HG03520 (cell line): Measurements from ENCODE around the gene UQCRQ.
A peak's percentile ranks its signal among the peaks of the same experiment; 100 is the strongest.
"Not testable (repeated sequence)": the region's sequence is repeated elsewhere in the genome, so short reads cannot be mapped to it uniquely, and the experiment has no call there.

ENCODE experiments used
- ATAC-seq: cut with Tn5 transposase; IDR thresholded peaks from one replicate; pipeline ENCODE4 v1.9.1; 2021; ENCODE audit warnings: mild to moderate bottlenecking, moderate library complexity; ENCODE audit not compliant: unreplicated experiment

UQCRQ gene

DNA sequence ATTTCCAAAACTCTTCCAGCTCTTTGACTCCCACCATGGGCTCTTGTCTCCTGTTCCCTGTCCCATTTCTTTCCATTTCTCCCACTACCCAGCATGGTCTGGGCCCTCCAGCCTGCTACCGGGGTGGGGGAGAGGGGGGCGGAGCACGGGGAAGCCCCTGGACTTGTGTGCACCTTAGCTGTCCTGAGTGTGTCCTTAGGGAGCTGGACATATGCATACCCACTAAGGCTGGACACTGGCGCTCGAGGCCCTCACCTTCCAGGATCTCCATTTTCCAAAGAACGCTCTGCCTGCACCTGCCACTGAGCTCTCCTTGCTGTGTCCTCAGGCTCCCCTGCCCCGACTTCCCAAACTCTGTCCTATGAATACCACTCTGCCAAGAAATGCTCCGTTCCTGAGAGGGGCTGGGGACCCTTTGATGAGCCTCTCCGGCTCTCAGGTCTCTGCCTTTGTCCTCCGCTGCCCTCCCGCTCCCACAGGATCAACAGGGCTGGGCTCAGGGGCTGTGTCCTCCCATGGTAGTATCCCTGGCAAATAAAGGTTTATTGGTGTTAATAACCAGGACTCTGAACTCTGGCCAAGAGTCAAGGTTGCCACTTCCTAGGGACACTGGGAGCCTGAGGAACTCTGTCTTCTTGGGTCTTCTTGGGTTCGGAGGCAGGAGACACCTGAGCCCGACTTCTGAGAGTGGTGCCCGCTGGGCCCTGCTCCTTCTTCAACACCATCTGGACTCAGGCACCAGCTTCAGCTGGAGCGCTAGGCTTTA, 35.2 kb upstream of the UQCRQ start:
- ATAC-seq: no peak

DNA sequence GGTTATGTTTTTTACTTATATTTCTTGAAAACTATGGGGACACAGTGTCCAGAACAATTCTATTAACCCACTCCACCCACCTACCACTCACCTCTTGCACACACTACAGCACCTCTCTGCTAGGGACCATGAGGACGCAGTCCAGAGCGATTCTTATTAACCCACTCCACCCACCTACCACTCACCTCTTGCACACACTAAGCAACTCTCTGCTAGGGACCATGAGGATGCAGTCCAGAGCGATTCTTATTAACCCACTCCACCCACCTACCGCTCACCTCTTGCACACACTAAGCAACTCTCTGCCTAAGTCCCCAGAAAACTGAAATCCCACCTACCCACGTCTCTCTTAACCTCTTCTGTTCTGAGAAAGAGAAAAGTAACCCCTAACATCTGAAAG, 33.8 kb upstream of the UQCRQ start:
- no peak for ATAC-seq

DNA sequence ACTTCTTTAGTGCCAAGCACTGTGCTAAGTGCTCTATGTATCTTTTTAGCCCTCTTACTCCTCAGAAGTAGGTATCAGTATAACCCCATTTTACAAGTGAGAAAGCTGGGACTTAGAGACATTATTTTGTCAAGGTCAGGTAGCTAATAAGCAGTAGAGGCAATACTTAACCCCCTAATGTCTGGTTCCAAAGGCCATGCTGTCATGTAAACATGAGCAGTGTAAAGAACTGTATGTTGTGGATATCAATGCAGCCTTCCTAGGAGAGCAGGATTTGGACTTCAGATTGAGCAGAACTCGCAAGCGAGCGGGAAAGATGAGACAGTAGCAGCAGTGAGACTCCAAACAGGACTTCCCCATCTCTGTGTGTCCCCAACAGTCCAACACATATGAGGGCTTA, 32.4 kb upstream of the UQCRQ start:
- no peak for ATAC-seq

DNA sequence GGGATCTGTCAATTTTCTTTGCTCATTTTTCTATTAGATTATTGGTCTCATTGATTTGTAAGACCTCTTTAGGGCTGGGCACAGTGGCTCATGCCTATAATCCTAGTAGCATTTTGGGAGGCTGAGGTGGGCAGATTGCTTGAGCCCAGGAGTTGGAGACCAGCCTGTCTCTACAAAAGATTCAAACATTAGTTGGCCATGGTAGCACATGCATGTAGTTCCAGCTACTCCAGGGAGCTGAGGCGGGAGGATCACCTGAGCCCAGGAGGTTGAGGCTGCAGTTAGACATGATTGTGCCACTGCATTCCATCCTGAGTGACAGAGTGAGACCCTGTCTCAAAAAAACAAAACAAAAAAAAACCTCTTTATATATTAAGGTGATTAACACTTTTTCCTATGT, 29.6 kb upstream of the UQCRQ start:
- ATAC-seq: no peak

DNA sequence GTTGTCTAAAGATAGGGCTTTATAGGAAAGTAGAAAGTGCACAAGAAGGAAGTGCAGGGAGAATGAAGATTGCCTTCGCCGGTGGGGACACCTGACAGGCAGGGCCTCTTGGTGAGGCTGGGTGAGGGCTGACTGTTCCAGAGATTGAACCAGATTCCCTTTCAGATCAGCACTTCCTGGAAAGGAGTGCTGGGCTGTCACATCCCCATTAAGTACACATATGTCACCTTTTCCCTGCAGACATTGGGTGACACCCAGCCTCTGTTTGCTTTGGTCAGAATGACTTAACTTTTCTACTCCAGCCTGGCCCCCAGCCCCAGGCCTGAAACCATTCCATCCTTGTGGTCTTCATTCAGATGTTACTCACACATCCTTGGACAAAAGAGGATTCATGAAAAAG, 28.6 kb upstream of the UQCRQ start:
- no peak for ATAC-seq

DNA sequence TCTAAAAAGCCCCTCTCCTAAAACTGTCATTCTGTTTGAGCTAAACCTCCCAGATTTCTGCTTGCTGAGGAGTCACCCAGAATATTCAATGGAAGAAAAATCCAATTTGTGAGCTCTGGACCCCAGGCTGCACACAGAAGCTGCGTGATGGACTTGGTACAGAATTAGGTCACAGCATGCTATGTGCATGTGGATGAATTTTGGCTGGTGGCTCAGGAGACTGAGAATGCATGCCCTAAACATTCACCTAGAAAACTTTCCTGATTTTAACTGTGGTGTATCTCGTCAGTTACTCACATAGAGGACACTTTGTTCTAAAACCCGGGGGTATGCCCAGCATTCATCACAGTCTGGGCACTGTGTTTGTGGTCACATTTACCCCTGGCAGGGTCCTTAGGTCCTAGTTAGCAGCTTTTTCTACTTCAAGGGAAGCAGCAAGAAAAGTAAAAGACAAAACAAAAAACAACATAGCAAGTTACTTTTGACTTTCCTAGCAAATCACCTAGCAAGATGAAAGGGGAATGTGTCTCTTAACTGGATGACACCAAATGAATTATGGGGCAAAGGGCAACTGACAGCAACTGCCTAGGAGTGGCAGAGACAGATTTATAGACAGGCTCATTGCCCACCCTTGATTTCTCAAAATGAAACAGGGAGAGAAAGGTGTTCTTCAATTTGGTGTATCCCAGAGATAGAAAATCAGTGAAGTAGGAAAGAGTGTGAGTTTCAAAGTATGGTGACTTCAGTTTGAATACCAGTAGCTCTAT, 27.7 kb upstream of the UQCRQ start:
- no peak for ATAC-seq

DNA sequence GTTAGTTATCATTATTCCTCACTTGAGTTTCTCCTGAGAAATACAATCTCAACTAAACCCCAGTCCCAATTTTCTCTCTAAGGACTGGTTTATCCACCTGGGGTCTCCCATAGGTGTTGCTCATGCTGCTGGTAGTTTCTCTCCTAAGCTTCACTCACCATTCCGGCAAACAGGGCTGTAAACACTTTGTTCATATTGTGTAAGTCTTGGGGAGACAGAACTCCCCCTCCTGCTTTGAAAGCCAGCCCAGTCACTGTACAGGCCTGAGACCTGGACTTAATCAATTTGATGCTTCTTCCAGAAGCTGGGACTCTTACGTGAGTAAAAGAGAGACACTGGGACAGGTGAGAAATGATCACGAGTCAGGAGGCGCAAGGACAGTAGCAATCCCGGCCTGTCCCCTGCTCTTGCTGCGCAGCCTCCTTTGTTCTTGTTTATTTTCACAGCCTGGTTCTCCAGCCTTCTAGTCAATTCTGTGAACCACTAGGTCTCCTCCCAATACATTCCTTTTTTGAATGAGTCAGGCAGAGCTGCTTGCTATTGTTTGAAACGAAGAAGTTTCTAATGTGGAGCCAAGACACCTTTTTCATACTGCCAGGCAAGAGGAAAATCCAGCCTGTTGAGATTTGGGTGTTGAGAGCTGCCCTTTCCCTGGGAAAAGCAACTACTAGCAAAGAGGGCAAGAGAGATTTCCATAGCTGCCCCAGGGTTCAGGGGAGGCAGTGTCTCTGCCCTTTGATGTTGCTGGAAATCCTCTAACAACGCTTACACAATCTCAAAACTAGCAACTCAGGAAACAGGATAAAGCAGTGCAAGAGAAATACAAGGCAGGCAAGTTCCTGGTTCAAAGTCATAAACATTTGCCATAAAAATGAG, 26.8 kb upstream of the UQCRQ start:
- no peak for ATAC-seq

DNA sequence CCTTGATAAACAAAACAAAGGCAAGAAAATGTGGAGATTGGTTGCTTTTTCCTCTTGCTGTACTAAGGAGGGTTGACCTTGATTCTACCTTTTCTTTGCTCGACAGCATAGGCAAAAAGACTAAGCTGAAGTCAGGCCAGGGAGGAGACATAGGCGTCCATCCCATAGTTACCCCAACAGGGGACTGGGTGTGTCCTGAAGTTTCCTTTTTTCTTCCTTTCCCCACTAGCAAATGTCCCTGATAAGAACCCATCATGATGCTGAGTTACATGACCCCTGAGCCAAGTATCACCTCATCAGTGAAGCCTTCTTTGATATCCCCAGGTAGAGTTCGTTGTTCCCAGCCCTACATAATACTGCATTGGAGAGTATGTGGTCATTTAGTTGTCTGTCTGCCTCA, 26.1 kb upstream of the UQCRQ start:
- no peak for ATAC-seq

DNA sequence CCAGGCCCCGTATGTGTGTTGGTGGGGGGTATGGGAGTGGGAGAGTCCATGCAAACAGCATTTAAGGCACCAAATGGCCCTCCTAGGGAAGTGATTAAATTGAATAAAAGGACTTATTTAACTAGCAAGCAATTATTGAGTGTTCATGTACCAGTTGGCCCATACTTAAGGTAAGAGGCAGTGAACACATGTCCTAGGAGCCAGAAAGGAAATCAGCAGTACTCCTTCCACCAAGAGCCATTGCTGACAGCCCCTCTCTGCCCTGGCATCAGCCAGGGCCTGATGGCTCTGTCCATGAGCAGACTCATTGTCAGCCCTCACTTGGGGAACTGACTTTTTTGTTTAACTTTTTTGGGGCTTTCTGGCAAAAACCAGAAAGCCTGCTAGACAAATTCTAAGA, 25.5 kb upstream of the UQCRQ start:
- ATAC-seq: no peak

DNA sequence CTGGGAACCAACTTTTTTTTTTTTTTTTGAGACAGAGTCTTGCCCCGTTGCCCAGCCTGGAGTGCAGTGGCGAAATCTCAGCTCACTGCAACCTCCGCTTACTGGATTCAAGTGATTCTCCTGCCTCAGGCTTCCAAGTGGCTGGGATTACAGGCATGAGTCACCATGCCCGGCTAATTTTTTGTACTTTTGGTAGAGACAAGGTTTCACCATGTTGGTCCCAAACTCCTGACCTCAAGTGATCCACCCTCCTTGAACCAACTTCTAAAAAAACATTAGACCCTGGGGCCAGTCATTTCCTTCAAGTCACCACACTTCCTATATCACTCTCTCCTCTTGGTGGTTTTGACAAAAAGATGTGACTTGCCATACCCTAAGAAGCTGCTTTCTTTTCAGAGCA, 25.1 kb upstream of the UQCRQ start:
- no peak for ATAC-seq

DNA sequence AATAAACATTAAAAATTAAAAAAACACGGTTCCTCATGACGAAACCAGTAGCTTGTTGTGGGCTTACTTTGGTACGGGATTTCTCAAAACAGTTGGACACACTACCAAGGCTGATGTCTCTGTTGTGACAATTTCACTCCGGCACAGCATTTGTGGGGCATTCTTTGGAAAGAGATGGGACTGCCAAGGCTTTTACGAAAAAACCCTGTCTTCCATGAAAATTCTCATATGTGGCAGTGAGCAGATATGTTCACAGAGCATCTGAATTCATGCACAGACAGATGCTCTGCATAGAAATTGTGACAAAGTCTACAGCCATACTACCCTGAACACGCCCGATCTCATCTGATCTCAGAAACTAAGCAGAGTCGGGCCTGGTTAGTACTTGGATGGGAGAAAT, 18.2 kb upstream of the UQCRQ start:
- ATAC-seq: no peak

DNA sequence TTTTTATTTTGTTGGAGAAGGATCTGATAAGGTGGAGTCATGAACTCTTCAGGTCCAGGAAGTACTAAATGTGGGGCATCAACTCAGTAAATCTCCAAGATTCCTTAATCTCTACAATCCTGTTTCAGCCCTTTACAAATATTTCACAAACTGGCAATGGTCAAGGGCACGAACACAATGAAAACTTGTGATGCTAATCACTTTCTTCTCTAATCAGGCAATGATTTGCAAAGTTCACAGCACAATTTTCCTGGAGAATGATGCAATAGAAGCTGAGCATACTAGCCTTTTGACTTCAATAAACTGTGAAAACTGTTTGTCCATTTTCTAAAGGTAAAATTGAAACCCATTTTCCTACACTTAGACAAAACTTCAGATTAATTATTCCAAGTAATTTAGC, 17.1 kb upstream of the UQCRQ start:
- ATAC-seq: no peak

DNA sequence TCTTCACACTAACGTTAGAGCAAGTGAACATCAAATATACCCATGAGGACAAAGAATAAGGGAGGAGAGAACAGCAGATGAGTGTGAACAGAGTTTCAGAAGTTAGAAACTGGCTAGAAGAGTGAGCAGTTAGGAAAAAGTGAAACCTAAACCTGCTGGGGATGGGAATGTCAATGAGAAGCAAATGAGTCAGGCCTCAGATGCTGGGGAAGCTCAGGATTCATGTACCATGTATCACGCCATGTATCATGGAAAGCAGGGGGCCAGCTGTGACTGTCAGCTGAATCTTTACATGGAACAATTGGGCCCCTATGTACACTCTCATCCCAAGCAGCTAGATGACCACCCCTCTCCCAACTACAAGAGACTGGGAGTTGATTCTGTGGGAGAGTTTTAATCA, 16.4 kb upstream of the UQCRQ start:
- ATAC-seq: no peak

DNA sequence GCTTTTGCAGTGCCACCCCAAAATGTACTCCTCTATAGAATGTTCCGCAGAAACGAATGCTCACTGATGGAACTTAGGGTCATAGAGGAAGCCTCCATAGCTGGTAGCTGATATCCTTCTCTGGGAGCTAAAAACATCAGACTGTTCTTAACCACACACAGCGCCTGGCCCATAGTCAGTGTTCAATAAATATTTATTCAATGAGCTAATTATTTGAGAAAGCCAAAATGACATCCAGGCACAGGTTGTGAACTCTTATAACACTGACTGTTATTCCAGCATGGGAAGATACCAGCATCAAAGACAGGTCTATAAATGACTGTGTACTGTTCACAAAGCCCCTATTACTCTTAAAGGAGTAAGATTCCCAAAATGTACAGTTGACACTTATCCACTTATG, 13.1 kb upstream of the UQCRQ start:
- ATAC-seq: no peak

DNA sequence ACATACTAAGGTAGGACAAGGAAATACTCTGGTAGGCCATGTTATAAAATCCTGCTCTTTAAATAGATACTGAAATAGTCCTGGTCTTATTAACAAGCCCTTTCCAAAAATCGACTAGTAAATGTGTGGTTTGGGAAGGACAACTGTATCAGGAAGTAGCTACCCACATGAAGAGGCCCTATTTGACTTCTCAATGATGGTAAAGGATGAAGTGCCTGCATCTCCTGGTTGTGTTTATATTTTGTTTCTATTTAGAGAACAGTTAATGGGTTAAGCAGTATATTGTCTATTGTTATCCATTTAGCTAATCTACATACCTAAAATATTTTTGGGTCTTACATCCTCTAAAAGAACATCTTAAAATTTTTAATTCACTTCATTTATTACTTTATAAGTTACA, 12.7 kb upstream of the UQCRQ start:
- no peak for ATAC-seq

DNA sequence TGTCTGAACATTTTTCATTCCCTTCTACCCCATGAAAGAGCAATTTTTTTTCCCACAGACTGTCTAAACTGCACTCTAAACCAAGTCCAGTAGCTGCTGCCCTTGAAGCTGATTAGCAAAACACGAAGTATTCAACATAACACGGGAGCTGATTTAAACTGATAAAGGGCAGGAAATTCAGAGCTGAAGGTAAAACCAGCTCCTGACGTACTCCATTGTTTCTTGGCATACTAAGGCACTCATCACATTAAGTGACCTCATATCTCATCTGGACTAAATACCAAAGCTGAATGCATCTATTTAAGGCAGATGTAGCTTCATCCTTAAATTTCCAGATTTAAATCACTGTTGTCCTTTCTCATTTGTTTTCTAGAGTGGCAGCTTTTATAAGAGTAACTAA, 12.1 kb upstream of the UQCRQ start:
- no peak for ATAC-seq

DNA sequence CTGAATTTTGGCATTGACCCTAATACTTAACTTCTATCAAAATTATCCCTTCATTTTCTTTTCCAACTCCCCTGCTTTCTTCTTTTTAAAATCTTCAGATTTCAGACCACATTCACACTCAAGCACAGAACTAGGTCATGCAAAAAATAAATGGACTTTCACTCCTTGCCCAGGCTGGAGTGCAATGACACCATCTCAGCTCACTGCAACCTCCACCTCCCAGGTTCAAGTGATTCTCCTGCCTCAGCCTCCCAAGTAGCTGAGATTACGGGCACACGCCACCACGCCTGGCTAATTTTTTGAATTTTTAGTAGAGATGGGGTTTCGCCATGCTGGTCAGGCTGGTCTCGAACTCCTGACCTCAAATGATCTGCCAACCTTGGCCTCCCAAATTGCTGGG, 11.4 kb upstream of the UQCRQ start:
- ATAC-seq: not testable (repeated sequence)

DNA sequence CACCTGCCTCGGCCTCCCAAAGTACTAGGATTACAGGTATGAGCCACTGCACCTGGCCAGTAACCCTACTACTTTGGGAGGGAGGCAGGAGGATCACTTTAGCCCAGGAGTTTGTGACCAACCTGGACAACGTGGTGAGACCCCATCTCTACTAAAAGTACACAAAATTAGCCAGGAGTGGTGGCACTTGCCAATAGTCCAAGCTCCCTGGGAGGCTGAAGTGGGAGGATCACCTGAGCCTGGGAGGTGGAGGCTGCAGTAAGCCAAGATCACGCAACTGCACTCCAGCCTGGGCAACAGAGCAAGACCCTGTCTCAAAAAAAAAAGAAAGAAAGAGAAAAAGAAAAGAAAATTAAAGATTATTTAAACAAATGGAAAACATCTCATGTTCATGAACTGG, 10.4 kb upstream of the UQCRQ start:
- no peak for ATAC-seq

DNA sequence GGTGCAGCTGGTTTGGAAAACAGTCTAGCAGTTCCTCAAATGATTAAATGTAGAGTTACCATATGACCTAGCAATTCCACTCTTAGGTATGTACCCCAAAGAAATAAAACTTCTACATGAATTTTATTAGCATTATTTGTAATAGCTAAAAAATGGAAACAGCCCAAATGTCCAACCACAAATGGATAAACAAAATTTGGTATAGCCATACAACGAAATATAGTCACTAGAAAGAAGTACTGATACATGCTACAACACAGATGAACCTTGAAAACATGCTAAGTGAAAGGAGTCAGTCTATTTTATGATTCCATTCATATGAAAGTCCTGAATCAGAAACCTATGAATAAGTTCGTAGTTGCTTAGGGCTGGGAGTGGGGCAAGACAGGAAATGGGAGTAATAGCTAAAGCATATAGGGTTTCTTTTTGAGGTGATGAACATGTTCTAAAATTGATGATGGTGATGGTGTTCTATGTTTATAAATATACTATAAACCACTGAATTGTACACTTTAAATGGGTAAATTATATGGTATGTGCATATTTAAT, 6.5 kb upstream of the UQCRQ start:
- no peak for ATAC-seq

DNA sequence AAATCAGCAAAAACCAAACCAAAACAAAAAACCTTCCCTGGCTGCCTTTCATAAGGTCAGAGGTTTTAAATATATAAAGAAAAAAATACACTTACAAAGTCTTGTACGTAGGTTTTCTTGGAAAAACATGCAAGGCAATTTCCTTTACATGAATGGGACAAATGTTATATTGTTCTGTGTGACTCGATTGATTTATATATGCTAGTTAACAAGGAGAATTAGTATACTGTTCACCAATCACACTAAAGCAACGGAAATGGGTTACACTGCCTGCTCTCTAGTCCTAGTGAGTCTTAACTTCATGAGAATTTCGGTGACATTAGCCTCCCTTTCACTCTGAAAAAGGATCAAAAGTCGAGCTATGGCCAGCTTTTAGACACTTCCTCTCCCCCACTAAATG, 5.7 kb upstream of the UQCRQ start:
- ATAC-seq: no peak

DNA sequence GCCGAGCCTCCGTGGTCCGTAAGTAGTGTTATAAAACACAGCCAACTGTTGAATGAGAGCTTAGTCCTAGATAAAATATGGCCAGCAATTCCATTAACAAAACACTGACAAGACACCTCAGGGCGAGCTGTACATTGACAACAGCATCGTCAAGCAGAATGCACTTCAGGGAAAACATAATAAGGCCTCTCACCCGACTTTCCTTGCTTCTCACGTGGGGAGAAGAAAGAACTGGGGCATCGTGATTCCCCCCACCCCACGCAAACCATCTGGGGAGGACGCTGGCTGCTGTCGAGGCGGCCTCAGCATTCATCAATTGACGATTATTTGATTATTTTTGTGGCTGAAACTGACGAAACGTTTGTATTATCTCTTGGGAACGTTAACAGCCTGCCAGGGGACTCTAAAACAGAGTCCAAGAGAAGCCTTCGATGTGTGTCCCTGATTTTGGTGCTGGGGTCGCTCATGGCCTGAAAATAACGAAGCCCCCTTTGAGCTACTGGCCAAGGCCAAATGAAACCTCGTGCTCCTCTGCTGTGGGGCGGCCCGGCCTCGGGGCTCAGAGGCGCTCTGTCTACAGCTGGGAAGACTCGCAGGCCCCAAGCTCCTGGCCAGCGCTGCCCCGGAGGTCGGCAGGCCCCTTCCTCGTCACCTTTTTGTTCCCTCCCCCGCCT, 637 bp upstream of the UQCRQ start:
- peak; percentile 19 for ATAC-seq
